ENCODE data around the gene IGFBP2. TPM values are rescaled to one million over a fixed set of nuclear protein-coding genes. Genes with fewer than 3 reads are reported as not detected.

IGFBP2 gene
- total and polyA plus RNA-seq, 2 of the 13 experiments (the other 11 are each of a cell fraction or from before 2014, with no cell fraction given), result 2.0 to 5.8 TPM

DNA sequence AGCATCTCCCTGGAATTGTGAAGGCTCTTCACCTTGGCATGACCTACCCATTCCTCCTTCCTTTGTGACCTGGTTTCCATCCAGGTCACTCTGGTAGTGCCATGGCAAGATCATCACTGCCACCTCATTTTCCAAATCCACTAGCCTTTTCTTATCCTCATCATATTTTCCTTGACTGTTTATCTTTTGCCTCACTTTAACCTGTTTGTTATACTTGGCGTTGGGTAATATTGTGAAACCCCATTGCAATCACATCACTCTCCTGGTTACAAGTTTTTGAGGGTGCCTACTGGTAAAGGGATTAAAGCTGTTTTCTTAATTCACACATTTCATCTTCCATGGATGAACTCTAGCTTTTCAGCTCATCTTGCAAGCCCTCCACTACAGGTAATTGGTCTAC lies 39.1 kb upstream of the IGFBP2 start:
- FAIRE-seq, result no peak
- no peaks in the 10 kb centered on the region for H3K4me1 ChIP-seq (ENCODE audit: insufficient read depth, low read length)
- intact Hi-C loops (cut with micrococcal nuclease; ENCODE audit: unreplicated experiment) (no loop called here), in situ Hi-C loops (cut with HindIII; ENCODE audit: extremely low pct_ligation_motif_present, low pct_unique_long_range_greater_than_20kb) (no loop called here)
- no peak overlapping the region for H3K4me2 ChIP-seq (ENCODE audit: low read depth, low read length)
- no peak overlapping the region for H3K4me3 ChIP-seq (replicated peaks in 1 of 3; ENCODE audit: insufficient read depth in 1 of 3, low read depth in 2 of 3, low read length in 3 of 3)
- CTCF ChIA-PET (ENCODE audit: low intra/inter-chr PET ratio, low total read pairs), result no interaction called here
- H2AFZ ChIP-seq (ENCODE audit: low read length), result no peak overlapping the region
- no peaks in the 10 kb centered on the region for H4K20me1 ChIP-seq (ENCODE audit: insufficient read depth, low read length)
- DNase-seq (ENCODE audit: low spot score), result no peak
- TF ChIP-seq SKI (IDR thresholded peaks at IDR 0.05; ENCODE audit: partially characterized antibody) (no peak), CEBPB (IDR thresholded peaks at IDR 0.05; ENCODE audit: borderline replicate concordance, low read depth, low read length) (peak; percentile 59; the same call in 1 of the 2 replicates)
- TF ChIP-seq, protein P1, sequence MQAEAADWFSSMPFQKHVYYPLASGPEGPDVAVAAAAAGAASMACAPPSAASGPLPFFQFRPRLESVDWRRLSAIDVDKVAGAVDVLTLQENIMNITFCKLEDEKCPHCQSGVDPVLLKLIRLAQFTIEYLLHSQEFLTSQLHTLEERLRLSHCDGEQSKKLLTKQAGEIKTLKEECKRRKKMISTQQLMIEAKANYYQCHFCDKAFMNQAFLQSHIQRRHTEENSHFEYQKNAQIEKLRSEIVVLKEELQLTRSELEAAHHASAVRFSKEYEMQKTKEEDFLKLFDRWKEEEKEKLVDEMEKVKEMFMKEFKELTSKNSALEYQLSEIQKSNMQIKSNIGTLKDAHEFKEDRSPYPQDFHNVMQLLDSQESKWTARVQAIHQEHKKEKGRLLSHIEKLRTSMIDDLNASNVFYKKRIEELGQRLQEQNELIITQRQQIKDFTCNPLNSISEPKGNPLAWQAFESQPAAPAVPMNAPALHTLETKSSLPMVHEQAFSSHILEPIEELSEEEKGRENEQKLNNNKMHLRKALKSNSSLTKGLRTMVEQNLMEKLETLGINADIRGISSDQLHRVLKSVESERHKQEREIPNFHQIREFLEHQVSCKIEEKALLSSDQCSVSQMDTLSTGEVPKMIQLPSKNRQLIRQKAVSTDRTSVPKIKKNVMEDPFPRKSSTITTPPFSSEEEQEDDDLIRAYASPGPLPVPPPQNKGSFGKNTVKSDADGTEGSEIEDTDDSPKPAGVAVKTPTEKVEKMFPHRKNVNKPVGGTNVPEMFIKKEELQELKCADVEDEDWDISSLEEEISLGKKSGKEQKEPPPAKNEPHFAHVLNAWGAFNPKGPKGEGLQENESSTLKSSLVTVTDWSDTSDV (CRISPR knock-in tag; IDR thresholded peaks at IDR 0.05), result no peak
- peaks cover under 1 to 38% of the 10 kb centered on the region in 2 experiments; a peak in 3 of 5 replicates for H3K27me3 ChIP-seq (ENCODE audit: control insufficient read depth in 1 of 2, insufficient read depth in 2 of 2, low read length in 2 of 2)
- no peaks in the 10 kb centered on the region for H3K9me3 ChIP-seq (ENCODE audit: low read length)
- 13% methylated on average over 1 of the region's 1 CpG for WGBS (ENCODE audit: low lambda C conversion rate)
- no TSS peak for BruUV-seq (replicated peaks)
- no peak overlapping the region for H3K27ac ChIP-seq (ENCODE audit: extremely low read length, insufficient read depth, low read length)
- no peak for ATAC-seq
- H3K79me2 ChIP-seq (ENCODE audit: insufficient read depth, low read length), result no peaks in the 10 kb centered on the region
- H3K36me3 ChIP-seq (replicated peaks in 1 of 2; ENCODE audit: control insufficient read depth in 1 of 2, insufficient read depth in 2 of 2, low read length in 2 of 2), result no peaks in the 10 kb centered on the region
- no peak overlapping the region for H3K9ac ChIP-seq (ENCODE audit: insufficient read depth, low read depth, low read length)
- POLR2A ChIA-PET, result no interaction called here

DNA sequence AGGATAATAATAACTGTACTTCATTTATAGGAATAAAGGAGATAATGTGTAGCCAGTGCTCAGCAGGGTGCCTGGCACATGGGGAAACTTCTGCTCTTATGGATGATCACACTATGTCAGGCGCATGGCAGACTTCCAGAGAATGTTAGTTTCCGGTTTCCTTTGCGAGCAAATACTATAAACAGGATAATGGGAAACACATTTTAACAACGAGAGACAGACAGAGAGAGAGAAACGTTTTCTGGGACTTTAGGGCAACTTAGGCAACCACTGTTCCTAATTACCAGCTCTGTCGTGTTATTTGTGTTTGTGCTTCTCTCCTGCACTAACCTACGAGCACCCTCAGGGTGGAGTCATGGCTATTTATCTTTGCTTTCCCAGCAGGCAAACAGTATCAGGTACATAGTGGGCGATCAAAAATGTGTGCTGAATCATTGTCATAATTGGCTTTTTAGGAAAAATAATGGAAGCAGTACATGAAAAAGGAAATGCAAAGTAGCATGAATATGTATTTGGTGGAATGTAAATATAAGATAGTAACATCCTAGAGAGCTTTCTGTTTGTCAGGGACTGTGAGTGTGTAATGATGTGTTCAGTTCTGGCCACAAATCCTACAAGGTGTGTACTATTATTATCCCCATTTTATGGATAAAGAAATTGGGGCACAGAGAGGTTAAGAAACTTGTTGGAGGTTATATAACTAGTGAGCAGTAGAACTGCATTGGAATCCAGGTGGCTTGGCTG lies 36.8 kb upstream of the IGFBP2 start:
- ATAC-seq (no peak), FAIRE-seq (no peak), DNase-seq (ENCODE audit: low spot score) (no peak)
- Histone ChIP-seq H3K9me3 (ENCODE audit: low read length) (no peaks in the 10 kb centered on the region), H4K20me1 (ENCODE audit: insufficient read depth, low read length) (no peaks in the 10 kb centered on the region), H3K27me3 (ENCODE audit: control insufficient read depth in 1 of 2, insufficient read depth in 2 of 2, low read length in 2 of 2) (peaks cover 0 to 26% of the 10 kb centered on the region in 2 experiments; a peak in 2 of 5 replicates), H3K4me3 (replicated peaks in 1 of 3; ENCODE audit: insufficient read depth in 1 of 3, low read depth in 2 of 3, low read length in 3 of 3) (no peak overlapping the region), H3K36me3 (replicated peaks in 1 of 2; ENCODE audit: control insufficient read depth in 1 of 2, insufficient read depth in 2 of 2, low read length in 2 of 2) (no peaks in the 10 kb centered on the region), H3K4me1 (ENCODE audit: insufficient read depth, low read length) (no peaks in the 10 kb centered on the region), H3K27ac (ENCODE audit: extremely low read length, insufficient read depth, low read length) (no peak overlapping the region), H3K4me2 (ENCODE audit: low read depth, low read length) (no peak overlapping the region), H3K79me2 (ENCODE audit: insufficient read depth, low read length) (no peaks in the 10 kb centered on the region), H2AFZ (ENCODE audit: low read length) (no peak overlapping the region), H3K9ac (ENCODE audit: insufficient read depth, low read depth, low read length) (no peak overlapping the region)
- WGBS (ENCODE audit: low lambda C conversion rate), result 35% methylated on average over 8 of the region's 8 CpGs
- intact Hi-C loops (cut with micrococcal nuclease; ENCODE audit: unreplicated experiment), result no loop called here
- ChIA-PET POLR2A (no interaction called here), CTCF (ENCODE audit: low intra/inter-chr PET ratio, low total read pairs) (no interaction called here)
- no TSS peak for BruUV-seq (replicated peaks)
- in situ Hi-C loops (cut with HindIII; ENCODE audit: extremely low pct_ligation_motif_present, low pct_unique_long_range_greater_than_20kb), result no loop called here
- no peak for TF ChIP-seq FOXP1 (IDR thresholded peaks at IDR 0.05)
- 0 out of 2 replicates have a peak, but pooled peaks have one; percentile 4 for TF ChIP-seq FOXP1 (CRISPR knock-in tag; IDR thresholded peaks at IDR 0.05)
- no peak for TF ChIP-seq MZF1 (CRISPR knock-in tag; IDR thresholded peaks at IDR 0.05; ENCODE audit: borderline replicate concordance)
- no peak for TF ChIP-seq ZNF441 (CRISPR knock-in tag; IDR thresholded peaks at IDR 0.05; ENCODE audit: borderline replicate concordance)
- no peak for TF ChIP-seq ELF4 (CRISPR knock-in tag; IDR thresholded peaks at IDR 0.05; ENCODE audit: borderline replicate concordance)
